H1 (cell line): Measurements from ENCODE around the gene RCC1. TPM values are rescaled to one million over a fixed set of nuclear protein-coding genes. Genes with fewer than 3 reads are reported as not detected.

Experiments used
- CHD2 ChIP-seq: IDR thresholded peaks from 2 replicates; pipeline ENCODE4 v1.6.1; 2012; ENCODE audit warnings: low read length, improper control_type of control experiment
- CHD7 ChIP-seq: fragments of 300-600 bp; sonication (generic); IDR thresholded peaks from 2 replicates; pipeline ENCODE4 v1.7.1; 2012; ENCODE audit warnings: low read length, moderate library complexity, mild to moderate bottlenecking, inconsistent platforms; ENCODE audit not compliant: insufficient replicate concordance
- EP300 ChIP-seq, 2 experiments: IDR thresholded peaks; 1 replicate in 1 of 2; 2 replicates in 1 of 2; pipeline ENCODE4 v1.6.1; 2011 to 2012; ENCODE audit warnings: low read depth in 2 of 2, low read length in 2 of 2, mild to moderate bottlenecking in 2 of 2, borderline replicate concordance in 1 of 2, inconsistent platforms in 1 of 2, moderate library complexity in 1 of 2
- EZH2 ChIP-seq: fragments of 200-600 bp; sonication (generic); IDR thresholded peaks from 2 replicates; pipeline ENCODE4 v1.7.1; 2012; ENCODE audit warnings: low read depth, mild to moderate bottlenecking, moderate library complexity, low read length, inconsistent platforms; ENCODE audit not compliant: severe bottlenecking
- MAX ChIP-seq: IDR thresholded peaks from 2 replicates; pipeline ENCODE4 v1.6.1; 2012; ENCODE audit warnings: inconsistent platforms
- RBBP5 ChIP-seq: IDR thresholded peaks from 2 replicates; pipeline ENCODE4 v1.7.1; 2012; ENCODE audit warnings: low read depth, mild to moderate bottlenecking, inconsistent platforms, low read length, moderate library complexity, borderline replicate concordance
- RNF2 ChIP-seq: fragments of 200-900, 300-1000 bp; sonication (generic); IDR thresholded peaks from 2 replicates; pipeline ENCODE4 v1.7.1; 2016; ENCODE audit warnings: borderline replicate concordance, low read depth, mild to moderate bottlenecking, antibody characterized with exemption, low read length; ENCODE audit not compliant: poor library complexity, severe bottlenecking; ENCODE audit errors: missing control alignments
- SIN3A ChIP-seq, 2 experiments: IDR thresholded peaks in 1 of 2; conservative IDR thresholded peaks in 1 of 2; 2 replicates each; pipeline ENCODE4 v1.6.1; 2011 to 2012; ENCODE audit warnings: low read length in 2 of 2, improper control_type of control experiment in 1 of 2, low read depth in 1 of 2, mild to moderate bottlenecking in 1 of 2
- SUZ12 ChIP-seq: fragments of 200-600 bp; sonication (generic); IDR thresholded peaks from 2 replicates; pipeline ENCODE4 v1.6.1; 2012; ENCODE audit warnings: mild to moderate bottlenecking, inconsistent platforms, low read length, moderate library complexity, mixed read lengths
- TCF12 ChIP-seq: IDR thresholded peaks from 2 replicates; pipeline ENCODE4 v1.6.1; 2011; ENCODE audit warnings: low read depth, mild to moderate bottlenecking, low read length
- polyA plus RNA-seq, 7 experiments: library from polyadenylated mRNA; depleted of rRNA in 3 of 7; stranded (reverse) in 5 of 7; unstranded in 2 of 7; fragments of >200 nt in 5 of 7; fragments of 200-250 nt in 2 of 7; gene quantifications; 1 replicate in 5 of 7; 2 replicates in 1 of 7; 4 replicates in 1 of 7; pipeline versions ENCODE4 v1.2.1 to v1.2.3, GENCODE V29; 2011 to 2013; ENCODE audit warnings: missing spikeins in 2 of 7, mixed read lengths in 2 of 7
- total RNA-seq: library from RNA; stranded (reverse); fragmentation: NEBNext Ultra II Directional; extraction: Animal tissue kit (Norgen Biotek cat#: 25700); gene quantifications from 2 replicates; pipeline ENCODE4 v1.2.1, GENCODE V29; 2021

The RCC1 gene
- total and polyA plus RNA-seq, 2 of the 8 experiments (the other 6 are each of a cell fraction or from before 2014, with no cell fraction given): 48.5 to 98.4 TPM

GRCh38 chr1:28565040-28565439 lies 59.2 kb downstream of the RCC1 start (continued):
- TF ChIP-seq CHD7: no peak
- TF ChIP-seq SIN3A (conservative IDR thresholded peaks at IDR 0.05 in 1 of 2, IDR thresholded peaks at IDR 0.05 in 1 of 2; ENCODE audit: low read depth in 1 of 2, low read length in 2 of 2): no peak
- TF ChIP-seq TCF12: no peak
- TF ChIP-seq MAX: no peak
- no peak for TF ChIP-seq CHD2
- no peak for TF ChIP-seq RBBP5
- TF ChIP-seq EP300 (IDR thresholded peaks at IDR 0.05; ENCODE audit: borderline replicate concordance in 1 of 2, low read depth in 2 of 2, low read length in 2 of 2): no peak
- no peak for TF ChIP-seq SUZ12
- no peak for TF ChIP-seq EZH2
- no peak for TF ChIP-seq RNF2
